HEK293 (cell line): ENCODE data around the gene SH3YL1.

Experiments
- CTCF ChIA-PET: fragments of 350-600 bp; formaldehyde crosslinking; extraction: SDS; loops from one replicate; lab custom pipeline; 2021; ENCODE audit warnings: antibody characterized with exemption; lab: Yijun Ruan, JAX
- POLR2A ChIA-PET: fragments of 300-600 bp; formaldehyde crosslinking; extraction: SDS; loops from one replicate; lab custom pipeline; 2020; ENCODE audit warnings: antibody characterized with exemption, inconsistent platforms; lab: Yijun Ruan, JAX
- H3K27ac ChIP-seq: fragments of 200-500 bp; sonication (Bioruptor generic); 2 replicates; pipeline ENCODE4 v1.5.1; 2014; ENCODE audit warnings: low read depth, low read length, control low read depth, inconsistent platforms; ENCODE audit errors: extremely low read depth
- H3K36me3 ChIP-seq, 2 experiments: fragments of 200-500 bp in 1 of 2; sonication (Bioruptor generic) in 1 of 2; 1 replicate in 1 of 2; 2 replicates in 1 of 2; pipeline ENCODE4 v1.5.1; 2014 to 2017; ENCODE audit warnings: inconsistent platforms in 2 of 2, low read length in 2 of 2; ENCODE audit not compliant: control insufficient read depth in 2 of 2, insufficient read depth in 1 of 2
- H3K4me1 ChIP-seq: fragments of 200-500 bp; sonication (Bioruptor generic); 2 replicates; pipeline ENCODE4 v1.5.1; 2014; ENCODE audit warnings: mild to moderate bottlenecking, low read length, inconsistent platforms; ENCODE audit not compliant: control insufficient read depth, insufficient read depth
- H3K4me3 ChIP-seq: 2 replicates; pipeline ENCODE4 v1.5.1; 2011; ENCODE audit warnings: low read depth, mild to moderate bottlenecking, control low read depth, low read length, moderate library complexity
- H3K9me3 ChIP-seq: fragments of 200-500 bp; sonication (Bioruptor generic); 2 replicates; pipeline ENCODE4 v1.5.1; 2014; ENCODE audit warnings: low read depth, low read length, inconsistent platforms; ENCODE audit not compliant: control insufficient read depth, insufficient read depth
- ATF2 ChIP-seq: fragments of 450-650 bp; formaldehyde crosslinking; IDR thresholded peaks from 2 replicates; pipeline ENCODE4 v1.5.1; 2016; ENCODE audit warnings: missing biosample characterization, missing genetic modification characterization, low read depth
- BCL11B ChIP-seq: fragments of 450-650 bp; formaldehyde crosslinking; IDR thresholded peaks from 2 replicates; pipeline ENCODE4 v1.5.1; 2016; ENCODE audit warnings: low read depth, missing biosample characterization, missing genetic modification characterization
- GLIS2 ChIP-seq: fragments of 450-650 bp; formaldehyde crosslinking; IDR thresholded peaks from 2 replicates; pipeline ENCODE4 v1.5.1; 2016; ENCODE audit warnings: missing biosample characterization, missing genetic modification characterization
- KLF9 ChIP-seq: fragments of 450-650 bp; formaldehyde crosslinking; IDR thresholded peaks from 2 replicates; pipeline ENCODE4 v1.5.1; 2016; ENCODE audit warnings: missing biosample characterization, missing genetic modification characterization, low read depth
- RBAK ChIP-seq: fragments of 450-650 bp; formaldehyde crosslinking; IDR thresholded peaks from 2 replicates; pipeline ENCODE4 v1.5.1; 2016; ENCODE audit warnings: missing biosample characterization, missing genetic modification characterization
- SETDB1 ChIP-seq: IDR thresholded peaks from one replicate; pipeline ENCODE4 v1.6.1; 2017; ENCODE audit warnings: mild to moderate bottlenecking, low read length, moderate library complexity, mixed read lengths; ENCODE audit not compliant: insufficient read length
- TCF7L2 ChIP-seq: IDR thresholded peaks from 2 replicates; pipeline ENCODE4 v1.6.1; 2011; ENCODE audit warnings: low read depth, mild to moderate bottlenecking, inconsistent platforms, low read length, moderate library complexity, borderline replicate concordance
- WT1 ChIP-seq: fragments of 450-650 bp; formaldehyde crosslinking; IDR thresholded peaks from 2 replicates; pipeline ENCODE4 v1.5.1; 2016; ENCODE audit warnings: missing biosample characterization, missing genetic modification characterization
- ZBTB11 ChIP-seq: fragments of 450-650 bp; formaldehyde crosslinking; conservative IDR thresholded peaks from 2 replicates; pipeline ENCODE4 v1.5.1; 2016; ENCODE audit warnings: low read depth, missing biosample characterization, missing genetic modification characterization
- ZBTB49 ChIP-seq: fragments of 450-650 bp; formaldehyde crosslinking; IDR thresholded peaks from 2 replicates; pipeline ENCODE4 v1.5.1; 2016; ENCODE audit warnings: missing biosample characterization, missing genetic modification characterization, low read depth
- ZFHX2 ChIP-seq: fragments of 450-650 bp; formaldehyde crosslinking; conservative IDR thresholded peaks from 2 replicates; pipeline ENCODE4 v1.5.1; 2016; ENCODE audit warnings: missing biosample characterization, missing genetic modification characterization
- ZNF140 ChIP-seq: fragments of 450-650 bp; formaldehyde crosslinking; IDR thresholded peaks from 2 replicates; pipeline ENCODE4 v1.5.1; 2016; ENCODE audit warnings: missing biosample characterization, missing genetic modification characterization
- ZNF146 ChIP-seq: fragments of 450-650 bp; formaldehyde crosslinking; IDR thresholded peaks from 2 replicates; pipeline ENCODE4 v1.5.1; 2016; ENCODE audit warnings: missing biosample characterization, missing genetic modification characterization
- ZNF18 ChIP-seq: fragments of 450-650 bp; formaldehyde crosslinking; IDR thresholded peaks from 2 replicates; pipeline ENCODE4 v1.5.1; 2016; ENCODE audit warnings: missing biosample characterization, missing genetic modification characterization
- ZNF19 ChIP-seq: fragments of 450-650 bp; formaldehyde crosslinking; IDR thresholded peaks from 2 replicates; pipeline ENCODE4; 2016; ENCODE audit warnings: missing biosample characterization, missing genetic modification characterization, low read depth
- ZNF221 ChIP-seq: fragments of 450-650 bp; formaldehyde crosslinking; IDR thresholded peaks from 2 replicates; pipeline ENCODE4 v1.5.1; 2017; ENCODE audit warnings: missing biosample characterization, missing genetic modification characterization, borderline replicate concordance
- ZNF239 ChIP-seq: fragments of 450-650 bp; formaldehyde crosslinking; IDR thresholded peaks from 2 replicates; pipeline ENCODE4 v1.5.1; 2016; ENCODE audit warnings: missing biosample characterization, missing genetic modification characterization
- ZNF335 ChIP-seq: fragments of 450-650 bp; formaldehyde crosslinking; conservative IDR thresholded peaks from 2 replicates; pipeline ENCODE4 v1.5.1; 2016; ENCODE audit warnings: missing biosample characterization, missing genetic modification characterization
- ZNF366 ChIP-seq: fragments of 450-650 bp; formaldehyde crosslinking; conservative IDR thresholded peaks from 2 replicates; pipeline ENCODE4 v1.5.1; 2016; ENCODE audit warnings: missing biosample characterization, missing genetic modification characterization
- ZNF530 ChIP-seq: fragments of 450-650 bp; formaldehyde crosslinking; IDR thresholded peaks from 2 replicates; pipeline ENCODE4 v1.5.1; 2016; ENCODE audit warnings: low read depth, missing biosample characterization, missing genetic modification characterization
- ZNF596 ChIP-seq: fragments of 450-650 bp; IDR thresholded peaks from 2 replicates; pipeline ENCODE4 v1.5.0; 2018; ENCODE audit warnings: missing biosample characterization, mild to moderate bottlenecking, missing genetic modification characterization, moderate library complexity
- ZNF621 ChIP-seq: fragments of 450-650 bp; formaldehyde crosslinking; IDR thresholded peaks from 2 replicates; pipeline ENCODE4 v1.5.1; 2017; ENCODE audit warnings: missing biosample characterization, missing genetic modification characterization
- ZNF623 ChIP-seq: fragments of 450-650 bp; formaldehyde crosslinking; IDR thresholded peaks from 2 replicates; pipeline ENCODE4 v1.5.1; 2016; ENCODE audit warnings: missing biosample characterization, missing genetic modification characterization
- ZNF624 ChIP-seq: fragments of 450-650 bp; formaldehyde crosslinking; IDR thresholded peaks from 2 replicates; pipeline ENCODE4 v1.5.1; 2017; ENCODE audit warnings: missing biosample characterization, missing genetic modification characterization
- ZNF660 ChIP-seq: fragments of 450-650 bp; IDR thresholded peaks from 2 replicates; pipeline ENCODE4 v1.5.1; 2018; ENCODE audit warnings: missing biosample characterization, mild to moderate bottlenecking, missing genetic modification characterization
- ZNF670 ChIP-seq: fragments of 450-650 bp; formaldehyde crosslinking; IDR thresholded peaks from 2 replicates; pipeline ENCODE4 v1.5.1; 2016; ENCODE audit warnings: missing biosample characterization, missing genetic modification characterization, low read depth
- ZNF76 ChIP-seq: fragments of 450-650 bp; formaldehyde crosslinking; IDR thresholded peaks from 2 replicates; pipeline ENCODE4; 2016; ENCODE audit warnings: low read depth, missing biosample characterization, missing genetic modification characterization, borderline replicate concordance
- ZNF792 ChIP-seq: fragments of 450-650 bp; formaldehyde crosslinking; IDR thresholded peaks from 2 replicates; pipeline ENCODE4 v1.5.1; 2016; ENCODE audit warnings: missing biosample characterization, missing genetic modification characterization
- ZSCAN30 ChIP-seq: fragments of 450-650 bp; IDR thresholded peaks from 2 replicates; pipeline ENCODE4 v1.5.1; 2018; ENCODE audit warnings: missing biosample characterization, mild to moderate bottlenecking, missing genetic modification characterization, moderate library complexity

The SH3YL1 gene

GRCh38 chr2:179886-180285 is 83.9 kb downstream of the SH3YL1 start (continued):
- no peak for TF ChIP-seq ZFHX2 (tag by site-specific recombination)
- TF ChIP-seq ZNF660 = no peak
- no peak for TF ChIP-seq ZSCAN30 (tag by site-specific recombination)
- no peak for TF ChIP-seq ZNF624 (tag by site-specific recombination)
- no peak for TF ChIP-seq KLF9 (tag by site-specific recombination)
- TF ChIP-seq ZNF140 (tag by site-specific recombination) = no peak
- no peak for TF ChIP-seq ZNF146 (tag by site-specific recombination)
- no peak for TF ChIP-seq ZNF18

- Histone ChIP-seq H3K36me3 (no peaks in the 10 kb centered on the region), H3K4me1 (no peaks in the 10 kb centered on the region), H3K9me3 (no peaks in the 10 kb centered on the region), H3K4me3 (no peak overlapping the region), H3K27ac (no peak overlapping the region)
- TF ChIP-seq ZNF239 = no peak
- TF ChIP-seq ZNF146 (tag by site-specific recombination) = no peak
- TF ChIP-seq ZNF335 (tag by site-specific recombination) = no peak
- TF ChIP-seq BCL11B = no peak
- no peak for TF ChIP-seq ZBTB49
- TF ChIP-seq ZNF19 = no peak
- TF ChIP-seq ATF2 (tag by site-specific recombination) = no peak
- TF ChIP-seq ZNF366 (tag by site-specific recombination) = no peak
- TF ChIP-seq GLIS2 (tag by site-specific recombination) = no peak
- no peak for TF ChIP-seq TCF7L2
- no peak for TF ChIP-seq ZNF221 (tag by site-specific recombination)
- POLR2A ChIA-PET = no interaction called here
- CTCF ChIA-PET = no interaction called here
These were observed 86.1 kb downstream of the SH3YL1 start for GRCh38 chr2:177733-178132.

GRCh38 chr2:176917-177316 is 86.9 kb downstream of the SH3YL1 start:
- H3K9me3 ChIP-seq = no peaks in the 10 kb centered on the region
- H3K36me3 ChIP-seq = no peaks in the 10 kb centered on the region
- H3K4me1 ChIP-seq = no peaks in the 10 kb centered on the region
- ChIA-PET CTCF (no interaction called here), POLR2A (no interaction called here)
- no peak overlapping the region for H3K27ac ChIP-seq
- no peak overlapping the region for H3K4me3 ChIP-seq
- no peak for TF ChIP-seq ZNF670
- no peak for TF ChIP-seq ZNF792
- no peak for TF ChIP-seq ZNF623 (tag by site-specific recombination)
- TF ChIP-seq ZBTB11 = no peak
- no peak for TF ChIP-seq ZNF19
- TF ChIP-seq RBAK (tag by site-specific recombination) = no peak
- TF ChIP-seq ZNF530 (tag by site-specific recombination) = no peak
- TF ChIP-seq ZNF596 (tag by site-specific recombination) = no peak
- no peak for TF ChIP-seq SETDB1
- no peak for TF ChIP-seq WT1
- TF ChIP-seq ZNF621 (tag by site-specific recombination) = no peak
- TF ChIP-seq ZNF76 = no peak
